ENCODE results near the gene ABCG2.

The ABCG2 gene

GRCh38 chr4:88189881-88190585 lies 31.6 kb upstream of the ABCG2 start:
- Histone ChIP-seq H3K4me1 (ENCODE audit: control insufficient read depth, insufficient read depth, low read length) (no peaks in the 10 kb centered on the region), H3K36me3 (ENCODE audit: control insufficient read depth, insufficient read depth, low read length) (no peaks in the 10 kb centered on the region), H3K9me3 (ENCODE audit: control insufficient read depth, low read length) (no peaks in the 10 kb centered on the region), H3K27ac (ENCODE audit: insufficient read depth, low read depth, low read length, poor library complexity, severe bottlenecking) (no peak overlapping the region), H3K4me3 (ENCODE audit: insufficient read depth, low read depth, low read length) (no peak overlapping the region), H3K27me3 (ENCODE audit: control insufficient read depth, insufficient read depth, low read length, poor library complexity, severe bottlenecking) (no peaks in the 10 kb centered on the region)
- WGBS, 2 experiments, result 87 to 94% methylated on average over 2 to 3 of the region's 3 CpGs

- no peaks in the 10 kb centered on the region for H3K27me3 ChIP-seq (ENCODE audit: control insufficient read depth, insufficient read depth, low read length, poor library complexity, severe bottlenecking)
- no peaks in the 10 kb centered on the region for H3K4me1 ChIP-seq (ENCODE audit: control insufficient read depth, insufficient read depth, low read length)
- no peaks in the 10 kb centered on the region for H3K36me3 ChIP-seq (ENCODE audit: control insufficient read depth, insufficient read depth, low read length)
- H3K9me3 ChIP-seq (ENCODE audit: control insufficient read depth, low read length), result no peaks in the 10 kb centered on the region
- no peak overlapping the region for H3K27ac ChIP-seq (ENCODE audit: insufficient read depth, low read depth, low read length, poor library complexity, severe bottlenecking)
- no peak overlapping the region for H3K4me3 ChIP-seq (ENCODE audit: insufficient read depth, low read depth, low read length)
- WGBS, 2 experiments, result 80% methylated on average over 1 of the region's 1 CpG; no CpG with 5 or more reads in 1 of the 2 experiments
These were observed 30.9 kb upstream of the ABCG2 start for GRCh38 chr4:88189418-88189738.

GRCh38 chr4:88188738-88189417 lies 30.4 kb upstream of the ABCG2 start:
- Histone ChIP-seq H3K9me3 (ENCODE audit: control insufficient read depth, low read length) (no peaks in the 10 kb centered on the region), H3K36me3 (ENCODE audit: control insufficient read depth, insufficient read depth, low read length) (no peaks in the 10 kb centered on the region), H3K27ac (ENCODE audit: insufficient read depth, low read depth, low read length, poor library complexity, severe bottlenecking) (no peak overlapping the region), H3K4me3 (ENCODE audit: insufficient read depth, low read depth, low read length) (no peak overlapping the region), H3K27me3 (ENCODE audit: control insufficient read depth, insufficient read depth, low read length, poor library complexity, severe bottlenecking) (no peaks in the 10 kb centered on the region), H3K4me1 (ENCODE audit: control insufficient read depth, insufficient read depth, low read length) (no peaks in the 10 kb centered on the region)
- WGBS, 2 experiments, result 94 to 95% methylated on average over 6 of the region's 6 CpGs

GRCh38 chr4:88187766-88188165 lies 29.3 kb upstream of the ABCG2 start:
- no peaks in the 10 kb centered on the region for H3K27me3 ChIP-seq (ENCODE audit: control insufficient read depth, insufficient read depth, low read length, poor library complexity, severe bottlenecking)
- no peaks in the 10 kb centered on the region for H3K9me3 ChIP-seq (ENCODE audit: control insufficient read depth, low read length)
- 92 to 100% methylated on average over 1 of the region's 1 CpG for WGBS, 2 experiments
- no peak overlapping the region for H3K4me3 ChIP-seq (ENCODE audit: insufficient read depth, low read depth, low read length)
- no peaks in the 10 kb centered on the region for H3K4me1 ChIP-seq (ENCODE audit: control insufficient read depth, insufficient read depth, low read length)
- H3K36me3 ChIP-seq (ENCODE audit: control insufficient read depth, insufficient read depth, low read length), result no peaks in the 10 kb centered on the region
- H3K27ac ChIP-seq (ENCODE audit: insufficient read depth, low read depth, low read length, poor library complexity, severe bottlenecking), result no peak overlapping the region

GRCh38 chr4:88185906-88186305 lies 27.5 kb upstream of the ABCG2 start:
- Histone ChIP-seq H3K36me3 (ENCODE audit: control insufficient read depth, insufficient read depth, low read length) (no peaks in the 10 kb centered on the region), H3K4me3 (ENCODE audit: insufficient read depth, low read depth, low read length) (no peak overlapping the region), H3K9me3 (ENCODE audit: control insufficient read depth, low read length) (no peaks in the 10 kb centered on the region), H3K4me1 (ENCODE audit: control insufficient read depth, insufficient read depth, low read length) (no peaks in the 10 kb centered on the region), H3K27ac (ENCODE audit: insufficient read depth, low read depth, low read length, poor library complexity, severe bottlenecking) (no peak overlapping the region), H3K27me3 (ENCODE audit: control insufficient read depth, insufficient read depth, low read length, poor library complexity, severe bottlenecking) (no peaks in the 10 kb centered on the region)

GRCh38 chr4:88179261-88179660 lies 20.8 kb upstream of the ABCG2 start:
- no peak overlapping the region for H3K27ac ChIP-seq (ENCODE audit: insufficient read depth, low read depth, low read length, poor library complexity, severe bottlenecking)
- no peak overlapping the region for H3K4me3 ChIP-seq (ENCODE audit: insufficient read depth, low read depth, low read length)
- H3K9me3 ChIP-seq (ENCODE audit: control insufficient read depth, low read length), result no peaks in the 10 kb centered on the region
- H3K36me3 ChIP-seq (ENCODE audit: control insufficient read depth, insufficient read depth, low read length), result no peaks in the 10 kb centered on the region
- peaks cover 3% of the 10 kb centered on the region for H3K4me1 ChIP-seq (ENCODE audit: control insufficient read depth, insufficient read depth, low read length)
- H3K27me3 ChIP-seq (ENCODE audit: control insufficient read depth, insufficient read depth, low read length, poor library complexity, severe bottlenecking), result no peaks in the 10 kb centered on the region
- WGBS, 2 experiments, result 95 to 98% methylated on average over 4 of the region's 4 CpGs

- H3K27ac ChIP-seq (ENCODE audit: insufficient read depth, low read depth, low read length, poor library complexity, severe bottlenecking), result no peak overlapping the region
- H3K4me3 ChIP-seq (ENCODE audit: insufficient read depth, low read depth, low read length), result no peak overlapping the region
- no peaks in the 10 kb centered on the region for H3K9me3 ChIP-seq (ENCODE audit: control insufficient read depth, low read length)
- H3K36me3 ChIP-seq (ENCODE audit: control insufficient read depth, insufficient read depth, low read length), result no peaks in the 10 kb centered on the region
- 92 to 95% methylated on average over 2 of the region's 2 CpGs for WGBS, 2 experiments
- H3K4me1 ChIP-seq (ENCODE audit: control insufficient read depth, insufficient read depth, low read length), result peaks cover 3% of the 10 kb centered on the region
- H3K27me3 ChIP-seq (ENCODE audit: control insufficient read depth, insufficient read depth, low read length, poor library complexity, severe bottlenecking), result no peaks in the 10 kb centered on the region
These were observed 20.3 kb upstream of the ABCG2 start for GRCh38 chr4:88178626-88179231.

- H3K4me1 ChIP-seq (ENCODE audit: control insufficient read depth, insufficient read depth, low read length), result peaks cover 3% of the 10 kb centered on the region
- 53 to 57% methylated on average over 4 of the region's 4 CpGs for WGBS, 2 experiments
- H3K9me3 ChIP-seq (ENCODE audit: control insufficient read depth, low read length), result no peaks in the 10 kb centered on the region
- H3K27ac ChIP-seq (ENCODE audit: insufficient read depth, low read depth, low read length, poor library complexity, severe bottlenecking), result no peak overlapping the region
- H3K27me3 ChIP-seq (ENCODE audit: control insufficient read depth, insufficient read depth, low read length, poor library complexity, severe bottlenecking), result no peaks in the 10 kb centered on the region
- no peaks in the 10 kb centered on the region for H3K36me3 ChIP-seq (ENCODE audit: control insufficient read depth, insufficient read depth, low read length)
- no peak overlapping the region for H3K4me3 ChIP-seq (ENCODE audit: insufficient read depth, low read depth, low read length)
These were observed 19.7 kb upstream of the ABCG2 start for GRCh38 chr4:88177983-88178625.

GRCh38 chr4:88172987-88173386 lies 14.5 kb upstream of the ABCG2 start:
- no peak overlapping the region for H3K27ac ChIP-seq (ENCODE audit: insufficient read depth, low read depth, low read length, poor library complexity, severe bottlenecking)
- H3K36me3 ChIP-seq (ENCODE audit: control insufficient read depth, insufficient read depth, low read length), result no peaks in the 10 kb centered on the region
- H3K4me3 ChIP-seq (ENCODE audit: insufficient read depth, low read depth, low read length), result no peak overlapping the region
- H3K4me1 ChIP-seq (ENCODE audit: control insufficient read depth, insufficient read depth, low read length), result peaks cover 1% of the 10 kb centered on the region
- no peaks in the 10 kb centered on the region for H3K9me3 ChIP-seq (ENCODE audit: control insufficient read depth, low read length)
- no peaks in the 10 kb centered on the region for H3K27me3 ChIP-seq (ENCODE audit: control insufficient read depth, insufficient read depth, low read length, poor library complexity, severe bottlenecking)

GRCh38 chr4:88171206-88171605 lies 12.8 kb upstream of the ABCG2 start:
- 89% methylated on average over 1 of the region's 2 CpGs; no CpG with 5 or more reads in 1 of the 2 experiments for WGBS, 2 experiments
- Histone ChIP-seq H3K27me3 (ENCODE audit: control insufficient read depth, insufficient read depth, low read length, poor library complexity, severe bottlenecking) (no peaks in the 10 kb centered on the region), H3K27ac (ENCODE audit: insufficient read depth, low read depth, low read length, poor library complexity, severe bottlenecking) (no peak overlapping the region), H3K4me1 (ENCODE audit: control insufficient read depth, insufficient read depth, low read length) (no peaks in the 10 kb centered on the region), H3K4me3 (ENCODE audit: insufficient read depth, low read depth, low read length) (no peak overlapping the region), H3K36me3 (ENCODE audit: control insufficient read depth, insufficient read depth, low read length) (no peaks in the 10 kb centered on the region), H3K9me3 (ENCODE audit: control insufficient read depth, low read length) (no peaks in the 10 kb centered on the region)
